ENCODE results near the gene HCK. TPM values are rescaled to one million over a fixed set of nuclear protein-coding genes. Genes with fewer than 3 reads are reported as not detected.

HCK gene
- 10 to 100 TPM; 12.7 to 26.9 TPM for total RNA-seq
- long read RNA-seq, donor 1, transcript HCK-207 (13 exons, 2,101 nt) = major isoform, 7 of 14 reads
- long read RNA-seq, donor 1, transcript HCK-203 (13 exons, 1,806 nt) = minor isoform, 5 of 14 reads
- long read RNA-seq, donor 1, partial matches to known transcripts = 2 of 14 reads
- long read RNA-seq, donor 1, other reads (novel, unspliced or antisense) = 0 of 14 reads
- long read RNA-seq, donor 2, transcript HCK-207 (13 exons, 2,101 nt) = major isoform, 26 of 39 reads
- long read RNA-seq, donor 2, transcript HCK-203 (13 exons, 1,806 nt) = minor isoform, 5 of 39 reads
- long read RNA-seq, donor 2, partial matches to known transcripts = 3 of 39 reads
- long read RNA-seq, donor 2, other reads (novel, unspliced or antisense) = 5 of 39 reads

GRCh38 chr20:32052090-32052777 lies at the start of gene HCK:
TSS of gene HCK (plus strand) at chr20:32052242.
- intact Hi-C loops (cut with DNase I) = no loop called here
- DNase-seq (ENCODE audit: low spot score) = peak; percentile 89

GRCh38 chr20:32003325-32003724 lies 48.7 kb upstream of the HCK start:
- no peak for DNase-seq (ENCODE audit: low spot score)
- intact Hi-C loops (cut with DNase I) = no loop called here

- no peak for DNase-seq (ENCODE audit: low spot score)
- intact Hi-C loops (cut with DNase I) = no loop called here
These were observed 47.1 kb upstream of the HCK start for GRCh38 chr20:32004963-32005362.

- DNase-seq (ENCODE audit: low spot score) = no peak
- intact Hi-C loops (cut with DNase I) = no loop called here
These were observed 46.0 kb upstream of the HCK start for GRCh38 chr20:32006053-32006452.

- intact Hi-C loops (cut with DNase I) = no loop called here
- DNase-seq (ENCODE audit: low spot score) = no peak
These were observed 44.9 kb upstream of the HCK start for GRCh38 chr20:32006841-32007786.

GRCh38 chr20:32007787-32008616 lies 44.0 kb upstream of the HCK start:
- intact Hi-C loops (cut with DNase I) = no loop called here
- DNase-seq (ENCODE audit: low spot score) = peak; percentile 83

GRCh38 chr20:32009564-32009963 lies 42.5 kb upstream of the HCK start:
- DNase-seq (ENCODE audit: low spot score) = no peak
- intact Hi-C loops (cut with DNase I) = no loop called here

GRCh38 chr20:32010101-32010500 lies 41.9 kb upstream of the HCK start, which contains the start of gene CCM2L:
TSS of gene CCM2L (plus strand) at chr20:32010438. CDS start at chr20:32010455, 17 bp downstream.
- DNase-seq (ENCODE audit: low spot score) = no peak
- intact Hi-C loops (cut with DNase I) = no loop called here

GRCh38 chr20:32010666-32011065 lies 41.4 kb upstream of the HCK start:
- intact Hi-C loops (cut with DNase I) = no loop called here
- DNase-seq (ENCODE audit: low spot score) = no peak

- no peak for DNase-seq (ENCODE audit: low spot score)
- intact Hi-C loops (cut with DNase I) = no loop called here
These were observed 39.8 kb upstream of the HCK start for GRCh38 chr20:32012159-32012688.

GRCh38 chr20:32013326-32013725 lies 38.7 kb upstream of the HCK start:
- no peak for DNase-seq (ENCODE audit: low spot score)
- intact Hi-C loops (cut with DNase I) = no loop called here

- intact Hi-C loops (cut with DNase I) = no loop called here
- no peak for DNase-seq (ENCODE audit: low spot score)
These were observed 34.3 kb upstream of the HCK start for GRCh38 chr20:32017711-32018251.

- intact Hi-C loops (cut with DNase I) = no loop called here
- no peak for DNase-seq (ENCODE audit: low spot score)
These were observed 33.5 kb upstream of the HCK start for GRCh38 chr20:32018269-32019155.

GRCh38 chr20:32019156-32019510 lies 32.9 kb upstream of the HCK start:
- DNase-seq (ENCODE audit: low spot score) = no peak
- intact Hi-C loops (cut with DNase I) = no loop called here

- DNase-seq (ENCODE audit: low spot score) = no peak
- intact Hi-C loops (cut with DNase I) = no loop called here
These were observed 32.2 kb upstream of the HCK start for GRCh38 chr20:32019563-32020463.

- no peak for DNase-seq (ENCODE audit: low spot score)
- intact Hi-C loops (cut with DNase I) = no loop called here
These were observed 31.0 kb upstream of the HCK start for GRCh38 chr20:32021091-32021490.

Data from posterior vena cava (tissue), 2 donors.